Activated CD8-positive, alpha-beta memory T cell treated with anti-CD3 and anti-CD28 coated beads, Interleukin-2, amount 10 ng/mL, durations not matched to agents 7 days and 5 days (primary cell): Measurements from ENCODE around the gene TAP1. TPM values are rescaled to one million over a fixed set of nuclear protein-coding genes. Genes with fewer than 3 reads are reported as not detected.

Experiments used
- ATAC-seq: fragments of 150-1000 bp; cut with Tn5 transposase; one replicate; pipeline ENCODE4 v1.10.0; 2021; ENCODE audit warnings: moderate library complexity
- CTCF ChIA-PET: fragments of 350-600 bp; sonication (Branson Sonifier 250); formaldehyde crosslinking; loops from one replicate; lab custom pipeline; 2021; ENCODE audit warnings: antibody characterized with exemption; lab: Charles Lee
- DNase-seq: peaks from one replicate; pipeline ENCODE4 v3.0.0-alpha.2; 2020
- H3K27ac Mint-ChIP-seq: one replicate; pipeline ENCODE4 v1.8.0; 2021; ENCODE audit warnings: mild to moderate bottlenecking, mixed read lengths
- H3K27me3 Mint-ChIP-seq: one replicate; pipeline ENCODE4 v1.8.0; 2021; ENCODE audit warnings: mixed read lengths
- H3K36me3 Mint-ChIP-seq: one replicate; pipeline ENCODE4 v1.8.0; 2021; ENCODE audit warnings: mild to moderate bottlenecking, mixed read lengths
- H3K4me1 Mint-ChIP-seq: one replicate; pipeline ENCODE4 v1.8.0; 2021; ENCODE audit warnings: mixed read lengths
- H3K4me3 Mint-ChIP-seq: one replicate; pipeline ENCODE4 v1.8.0; 2021; ENCODE audit warnings: mild to moderate bottlenecking, moderate library complexity, mixed read lengths
- H3K9me3 Mint-ChIP-seq: one replicate; pipeline ENCODE4 v1.8.0; 2022; ENCODE audit warnings: low read depth, mixed read lengths
- total RNA-seq, 2 experiments: library from RNA; stranded (reverse); gene quantifications; one replicate each; pipeline ENCODE4 v1.2.3, GENCODE V29; 2021

The TAP1 gene
- total RNA-seq, 2 experiments from 2014 or later: 407 to 417 TPM

DNA sequence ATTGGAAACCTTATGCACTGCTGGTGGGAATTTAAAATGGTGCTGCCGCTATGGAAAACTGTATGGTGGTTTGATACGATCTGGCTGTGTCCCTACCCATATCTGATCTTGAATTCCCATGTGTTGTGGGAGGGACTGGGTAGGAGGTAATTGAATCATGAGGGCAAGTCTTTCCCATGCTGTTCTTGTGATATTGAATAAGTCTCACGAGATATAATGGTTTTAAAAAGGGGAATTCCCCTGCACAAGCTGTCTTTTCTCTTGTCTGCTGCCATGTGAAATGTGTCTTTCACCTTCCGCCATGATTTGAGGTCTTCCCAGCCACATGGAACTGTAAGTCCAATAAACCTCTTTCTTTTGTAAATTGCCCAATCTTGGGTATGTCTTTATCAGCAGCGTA is 19.8 kb downstream of the TAP1 start:
- H3K27ac Mint-ChIP-seq: no peak overlapping the region
- no peak overlapping the region for H3K4me3 Mint-ChIP-seq
- peaks cover 73% of the 10 kb centered on the region for H3K4me1 Mint-ChIP-seq
- CTCF ChIA-PET: interaction anchor here (3.1 kb wide), 1 partner anchor 34 kb away, joined by 16 read pairs; no protein-coding TSS in a partner anchor
- H3K36me3 Mint-ChIP-seq: peaks cover 84% of the 10 kb centered on the region
- ATAC-seq (no peak), DNase-seq (no peak)
- no peaks in the 10 kb centered on the region for H3K27me3 Mint-ChIP-seq
- H3K9me3 Mint-ChIP-seq: no peaks in the 10 kb centered on the region

DNA sequence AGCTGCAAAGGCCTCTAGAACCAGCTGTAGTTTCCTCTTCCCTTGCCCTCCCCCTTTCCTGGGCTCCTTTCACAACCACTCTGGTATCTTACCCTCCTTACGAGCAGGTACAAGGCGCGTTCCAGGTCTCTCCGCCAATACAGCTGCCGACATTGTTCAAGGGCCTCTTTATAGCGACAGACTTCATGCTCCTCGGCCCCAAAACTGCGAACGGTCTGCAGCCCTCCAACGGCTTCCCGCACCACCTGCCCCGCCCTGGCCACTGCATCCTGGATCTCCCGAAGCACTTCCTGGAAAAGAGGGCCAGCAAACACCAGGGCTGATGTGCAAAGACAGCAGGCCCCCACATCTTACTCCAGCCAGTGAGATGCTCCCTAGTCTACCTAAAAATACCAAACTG is 21.0 kb downstream of the TAP1 start:
- Mint-ChIP-seq H3K36me3 (peaks cover 92% of the 10 kb centered on the region), H3K4me1 (peaks cover 81% of the 10 kb centered on the region), H3K27me3 (no peaks in the 10 kb centered on the region), H3K4me3 (no peak overlapping the region), H3K9me3 (no peaks in the 10 kb centered on the region), H3K27ac (no peak overlapping the region)
- no peak for DNase-seq
- ATAC-seq: no peak
- CTCF ChIA-PET: interaction anchor here (0.9 to 1.5 kb wide), 3 partner anchors 11 to 152 kb away, joined by 3 to 5 read pairs (median 4); no protein-coding TSS in a partner anchor

DNA sequence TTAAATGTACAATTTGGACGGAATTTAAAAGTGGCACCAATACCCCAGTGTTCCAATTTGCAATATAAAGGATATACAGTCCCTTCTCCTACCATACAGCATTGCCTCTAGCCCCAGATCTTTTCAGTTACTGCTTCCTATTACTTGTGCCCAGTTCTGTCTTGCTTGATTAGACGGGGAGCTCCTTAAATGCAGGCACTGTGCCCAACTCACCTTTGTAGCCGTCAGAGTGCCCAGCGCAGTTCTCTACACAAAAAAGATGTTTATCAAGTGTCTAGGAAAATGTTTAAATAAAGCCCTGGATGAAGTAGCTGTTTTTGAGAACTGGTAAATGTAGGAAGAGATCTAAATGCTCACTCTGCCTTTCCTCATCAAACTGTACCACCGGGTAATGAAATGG is 22.6 kb downstream of the TAP1 start:
- peaks cover 73% of the 10 kb centered on the region for H3K4me1 Mint-ChIP-seq

DNA sequence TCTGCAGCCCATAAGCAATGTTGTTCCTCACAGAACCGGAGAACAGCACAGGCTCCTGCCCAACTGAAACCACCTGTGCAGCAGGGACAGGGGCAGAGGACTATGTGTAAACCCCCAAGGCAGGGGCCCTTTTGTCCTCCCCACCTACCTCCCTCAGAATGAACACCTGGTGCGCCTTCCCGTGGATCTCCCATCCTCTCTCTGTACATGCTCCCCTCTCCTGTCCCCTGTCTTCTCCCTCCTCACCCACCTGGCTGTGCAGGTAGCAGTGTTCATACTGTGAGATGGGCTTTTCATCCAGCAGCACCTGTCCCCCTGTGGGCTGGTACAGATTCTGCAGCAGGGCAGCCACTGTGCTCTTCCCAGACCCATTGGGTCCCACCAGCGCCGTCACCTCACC is 23.5 kb downstream of the TAP1 start:
- Mint-ChIP-seq H3K4me3 (no peak overlapping the region), H3K27ac (no peak overlapping the region)
- CTCF ChIA-PET: interaction anchor here (1.6 to 3.1 kb wide), 2 partner anchors 8 to 38 kb away, joined by 6 to 20 read pairs; partner anchors contain the start of gene TAP2

More for the DNA sequence above, 22.6 kb downstream of the TAP1 start:
- no peak for DNase-seq
- no peaks in the 10 kb centered on the region for H3K27me3 Mint-ChIP-seq
- H3K9me3 Mint-ChIP-seq: no peaks in the 10 kb centered on the region
- CTCF ChIA-PET: interaction anchor here (1.6 kb wide), 1 partner anchor 37 kb away, joined by 6 read pairs; no protein-coding TSS in a partner anchor
- no peak overlapping the region for H3K4me3 Mint-ChIP-seq
- ATAC-seq: no peak
- H3K36me3 Mint-ChIP-seq: peaks cover 79% of the 10 kb centered on the region
- H3K27ac Mint-ChIP-seq: no peak overlapping the region

DNA sequence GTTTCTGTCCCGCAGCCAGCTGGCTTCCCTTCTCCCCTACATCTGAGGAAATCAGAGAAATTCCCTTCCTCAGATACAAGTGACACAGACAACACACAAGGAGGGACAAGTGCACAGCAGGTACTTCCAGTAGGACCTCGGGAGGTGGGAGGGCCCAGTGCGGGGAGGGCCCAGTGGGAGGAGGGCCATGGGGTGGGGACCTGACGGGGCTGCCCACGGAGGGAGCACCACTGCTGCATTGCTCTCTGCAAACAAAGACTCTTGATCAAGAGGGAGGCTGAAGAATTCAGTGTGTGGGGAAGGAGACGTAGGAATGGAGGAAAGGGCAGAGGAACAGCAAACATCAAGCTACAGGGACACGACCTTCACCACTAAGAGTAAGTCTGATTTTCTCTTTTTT is 24.0 kb downstream of the TAP1 start:
- ATAC-seq: no peak
- Mint-ChIP-seq H3K4me1 (peaks cover 58% of the 10 kb centered on the region), H3K27me3 (no peaks in the 10 kb centered on the region), H3K27ac (no peak overlapping the region), H3K4me3 (no peak overlapping the region), H3K36me3 (peaks cover 65% of the 10 kb centered on the region), H3K9me3 (no peaks in the 10 kb centered on the region)
- CTCF ChIA-PET: interaction anchor here (1.2 to 3.1 kb wide), 3 partner anchors 8 to 39 kb away, joined by 4 to 20 read pairs (median 8); partner anchors contain the start of gene TAP2
- no peak for DNase-seq

More for the DNA sequence above, 23.5 kb downstream of the TAP1 start:
- H3K27me3 Mint-ChIP-seq: no peaks in the 10 kb centered on the region
- no peaks in the 10 kb centered on the region for H3K9me3 Mint-ChIP-seq
- peaks cover 70% of the 10 kb centered on the region for H3K36me3 Mint-ChIP-seq
- peaks cover 64% of the 10 kb centered on the region for H3K4me1 Mint-ChIP-seq
- no peak for ATAC-seq
- DNase-seq: no peak

DNA sequence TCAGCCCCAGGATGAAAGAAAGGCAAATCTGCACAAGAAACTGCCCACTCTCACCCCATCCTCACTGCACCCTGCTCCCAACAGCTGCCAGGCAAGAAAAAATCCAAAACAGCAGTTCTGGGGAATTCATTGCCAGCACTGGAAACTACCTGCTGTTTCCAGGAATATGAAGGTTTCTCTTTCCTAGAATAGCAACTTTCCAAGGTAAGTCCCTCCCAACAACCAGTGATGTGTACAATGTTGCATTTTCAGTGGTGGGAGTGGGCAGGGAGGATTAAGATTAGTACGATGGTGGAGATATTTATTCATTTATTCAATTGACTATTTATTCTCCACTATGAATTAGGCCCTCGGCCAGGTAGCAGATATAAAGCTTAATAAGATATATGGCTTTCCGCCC is 26.5 kb downstream of the TAP1 start:
- no peak overlapping the region for H3K27ac Mint-ChIP-seq
- CTCF ChIA-PET: interaction anchor here (1.3 to 3.7 kb wide), 4 partner anchors 11 to 162 kb away, joined by 3 to 27 read pairs (median 14); partner anchors contain the start of gene TAP2
- H3K9me3 Mint-ChIP-seq: no peaks in the 10 kb centered on the region
- no peak for ATAC-seq
- no peaks in the 10 kb centered on the region for H3K27me3 Mint-ChIP-seq
- no peak overlapping the region for H3K4me3 Mint-ChIP-seq
- DNase-seq: no peak
- H3K4me1 Mint-ChIP-seq: peaks cover 35% of the 10 kb centered on the region
- H3K36me3 Mint-ChIP-seq: peaks cover 44% of the 10 kb centered on the region

DNA sequence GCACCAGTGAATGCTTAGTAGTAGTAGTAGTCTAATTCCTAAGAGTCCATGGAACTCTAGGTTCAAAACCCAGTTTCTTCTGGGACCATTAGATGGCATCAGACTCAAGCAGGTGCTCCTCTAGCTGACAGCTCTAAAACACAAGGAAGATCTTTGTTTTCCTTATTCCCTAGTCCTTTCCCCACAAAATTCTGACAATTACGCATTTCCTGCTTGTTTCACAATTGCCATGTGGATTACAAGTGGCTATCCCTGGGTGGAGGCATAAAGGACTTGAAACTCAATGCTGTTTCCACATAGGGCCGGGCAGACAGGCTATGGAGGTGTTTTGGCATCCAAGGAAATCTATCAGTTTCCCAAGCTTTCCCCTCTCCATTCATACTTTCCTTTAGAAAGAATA is 27.5 kb downstream of the TAP1 start:
- CTCF ChIA-PET: interaction anchor here (0.9 to 3.7 kb wide), 3 partner anchors 13 to 46 kb away, joined by 4 to 27 read pairs (median 7); partner anchors contain the start of gene TAP2
- ATAC-seq (no peak), DNase-seq (no peak)
- Mint-ChIP-seq H3K27ac (no peak overlapping the region), H3K36me3 (peaks cover 34% of the 10 kb centered on the region), H3K4me3 (no peak overlapping the region), H3K9me3 (no peaks in the 10 kb centered on the region), H3K27me3 (no peaks in the 10 kb centered on the region), H3K4me1 (peaks cover 29% of the 10 kb centered on the region)

DNA sequence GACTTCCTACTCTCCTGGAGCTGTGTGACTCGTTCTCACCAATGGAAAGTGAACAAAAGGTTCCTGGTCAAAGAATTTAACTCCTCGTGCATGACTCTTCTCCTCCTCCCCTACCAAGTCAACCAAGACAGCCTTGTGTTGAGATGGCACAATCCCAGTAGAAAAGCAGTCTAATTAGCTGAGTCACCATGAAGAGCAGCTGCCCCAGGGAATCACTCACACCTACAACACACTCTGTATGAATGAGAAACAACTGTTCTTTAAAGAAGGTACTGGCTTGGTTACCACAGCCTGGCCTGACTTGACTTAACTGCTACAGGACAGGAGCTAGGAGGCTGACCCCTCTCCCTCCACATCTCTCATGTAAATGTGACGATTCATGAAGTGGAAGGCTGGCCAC is 33.8 kb downstream of the TAP1 start:
- CTCF ChIA-PET: interaction anchor here (1.4 to 2.5 kb wide), 5 partner anchors 19 to 72 kb away, joined by 3 to 14 read pairs (median 6); partner anchors contain the start of gene TAP2
- ATAC-seq: no peak
- Mint-ChIP-seq H3K36me3 (no peaks in the 10 kb centered on the region), H3K9me3 (no peaks in the 10 kb centered on the region), H3K4me3 (no peak overlapping the region), H3K27ac (no peak overlapping the region), H3K27me3 (no peaks in the 10 kb centered on the region), H3K4me1 (peaks cover 6% of the 10 kb centered on the region)
- DNase-seq: no peak

DNA sequence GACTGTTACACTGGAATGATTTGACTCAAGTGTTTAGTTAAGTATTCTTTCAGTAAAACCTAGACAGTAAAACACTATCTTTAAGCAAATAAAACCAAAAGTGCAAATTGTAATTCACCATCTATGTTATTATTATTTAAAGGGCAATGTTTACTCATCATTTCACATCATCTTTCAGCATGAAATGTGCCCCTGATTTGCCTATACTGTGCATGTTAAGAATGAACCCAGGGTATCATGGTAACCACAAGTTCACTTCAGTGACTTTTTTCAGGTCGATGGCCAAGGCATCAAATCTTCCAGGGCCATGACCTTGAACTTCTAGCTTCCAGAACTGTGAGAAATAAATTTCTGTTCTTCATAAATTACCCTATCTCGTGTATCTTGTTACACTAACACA is 34.6 kb downstream of the TAP1 start:
- Mint-ChIP-seq H3K36me3 (no peaks in the 10 kb centered on the region), H3K27ac (no peak overlapping the region), H3K4me1 (peaks cover 6% of the 10 kb centered on the region), H3K9me3 (no peaks in the 10 kb centered on the region), H3K27me3 (no peaks in the 10 kb centered on the region), H3K4me3 (no peak overlapping the region)
- ATAC-seq (no peak), DNase-seq (no peak)
- CTCF ChIA-PET: no interaction called here

DNA sequence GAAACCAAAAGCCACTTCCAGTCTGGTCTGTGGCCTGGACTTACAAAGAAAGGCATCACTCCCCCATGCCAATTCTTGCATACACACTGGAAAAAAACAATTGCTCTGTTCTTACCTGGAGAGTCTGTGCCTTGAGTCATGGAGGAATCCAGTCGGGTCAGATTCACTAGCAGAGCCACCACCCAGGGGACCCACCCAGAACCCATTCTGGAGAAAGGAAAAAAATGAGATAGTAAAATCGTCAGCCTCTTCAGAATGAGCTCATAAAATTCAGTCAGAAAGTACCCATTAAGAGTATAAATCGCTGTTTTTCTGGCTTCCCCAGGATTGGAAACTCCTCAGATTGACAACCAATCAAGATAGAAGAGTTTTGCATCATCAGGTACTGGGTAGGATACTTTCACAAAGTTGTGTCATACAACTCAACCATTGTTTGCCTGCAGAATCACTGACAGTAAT is 36.7 kb downstream of the TAP1 start, which contains the start of gene HLA-DOB:
Gene HLA-DOB, minus strand, starts transcription at position 257 of the 459 bp plus-strand sequence. Its CDS starts 51 bp downstream, at position 206.
- CTCF ChIA-PET: no interaction called here
- Mint-ChIP-seq H3K9me3 (no peaks in the 10 kb centered on the region), H3K27ac (no peak within 1 kb of the TSS), H3K36me3 (no peaks in the 10 kb centered on the region), H3K27me3 (no peaks in the 10 kb centered on the region), H3K4me3 (no peak within 1 kb of the TSS), H3K4me1 (peaks cover 6% of the 10 kb centered on the region)
- ATAC-seq (peak; percentile 60), DNase-seq (no peak)

DNA sequence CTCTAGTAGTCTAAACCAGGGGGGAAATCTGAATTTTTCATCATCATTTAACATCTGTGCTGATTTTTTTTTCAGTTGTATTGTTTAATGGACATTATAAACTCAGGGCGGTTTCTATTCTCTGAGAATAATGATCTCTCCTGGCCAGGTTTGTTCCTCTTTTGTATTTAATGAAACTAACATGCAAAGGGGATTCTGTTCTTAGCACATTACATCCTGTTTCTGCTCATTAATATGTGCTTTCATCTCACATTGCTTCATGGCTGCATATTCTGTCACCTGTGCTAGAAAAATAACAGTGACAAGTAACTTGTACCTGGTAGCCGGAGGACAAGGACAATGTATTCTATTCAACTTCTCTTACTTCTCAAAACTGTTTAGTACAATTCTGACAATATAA is 37.5 kb downstream of the TAP1 start:
- no peak for DNase-seq
- peaks cover 6% of the 10 kb centered on the region for H3K4me1 Mint-ChIP-seq
- no peaks in the 10 kb centered on the region for H3K27me3 Mint-ChIP-seq
- H3K9me3 Mint-ChIP-seq: no peaks in the 10 kb centered on the region
- CTCF ChIA-PET: no interaction called here
- ATAC-seq: no peak
- H3K4me3 Mint-ChIP-seq: no peak overlapping the region
- no peak overlapping the region for H3K27ac Mint-ChIP-seq
- H3K36me3 Mint-ChIP-seq: no peaks in the 10 kb centered on the region

DNA sequence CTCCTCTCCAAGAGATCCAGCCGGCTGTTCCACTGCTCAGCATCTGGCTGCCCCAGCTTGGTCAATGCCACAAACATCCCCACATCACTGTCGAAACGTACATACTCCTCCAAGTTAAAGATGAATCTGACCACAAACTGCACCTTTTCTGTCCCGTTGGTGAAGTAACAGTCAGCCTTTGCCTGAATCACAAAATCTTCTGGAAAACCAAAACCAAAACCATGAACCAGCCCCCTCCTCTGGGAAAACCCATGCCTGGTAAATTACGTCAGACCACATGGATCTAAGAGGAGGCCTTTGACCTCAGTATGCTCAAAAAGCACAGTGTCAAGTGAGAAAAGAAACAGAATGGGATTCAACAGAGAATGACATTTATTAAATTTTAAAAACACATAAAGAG is 38.4 kb downstream of the TAP1 start:
- Mint-ChIP-seq H3K27ac (no peak overlapping the region), H3K4me1 (peaks cover 6% of the 10 kb centered on the region), H3K27me3 (no peaks in the 10 kb centered on the region), H3K36me3 (no peaks in the 10 kb centered on the region), H3K4me3 (no peak overlapping the region), H3K9me3 (no peaks in the 10 kb centered on the region)
- CTCF ChIA-PET: no interaction called here
- ATAC-seq: no peak
- DNase-seq: no peak

DNA sequence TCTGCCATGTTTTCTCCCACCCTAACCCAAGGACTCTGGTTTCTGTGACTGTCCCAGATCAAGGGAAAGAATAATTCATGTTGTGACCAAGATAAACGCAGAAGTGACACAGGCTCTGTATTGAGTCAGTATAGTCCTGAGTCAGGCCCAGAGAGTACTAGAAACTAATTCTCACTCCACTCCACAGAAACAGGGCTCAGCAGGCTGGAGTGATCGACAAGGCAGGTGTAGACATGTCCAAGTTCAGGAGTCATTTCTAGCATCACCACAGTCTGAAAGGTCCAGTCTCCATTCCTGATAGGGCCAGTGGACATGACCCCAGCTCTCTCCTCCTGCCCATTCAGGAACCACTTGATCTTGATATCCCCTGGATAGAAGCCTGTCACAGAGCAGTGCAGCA is 39.4 kb downstream of the TAP1 start:
- CTCF ChIA-PET: interaction anchor here (2.0 kb wide), 1 partner anchor 24 kb away, joined by 6 read pairs; the partner anchor contains the start of gene TAP2
- Mint-ChIP-seq H3K4me1 (peaks cover 6% of the 10 kb centered on the region), H3K27me3 (no peaks in the 10 kb centered on the region), H3K9me3 (no peaks in the 10 kb centered on the region), H3K4me3 (no peak overlapping the region), H3K27ac (no peak overlapping the region), H3K36me3 (no peaks in the 10 kb centered on the region)
- DNase-seq (no peak), ATAC-seq (no peak)

DNA sequence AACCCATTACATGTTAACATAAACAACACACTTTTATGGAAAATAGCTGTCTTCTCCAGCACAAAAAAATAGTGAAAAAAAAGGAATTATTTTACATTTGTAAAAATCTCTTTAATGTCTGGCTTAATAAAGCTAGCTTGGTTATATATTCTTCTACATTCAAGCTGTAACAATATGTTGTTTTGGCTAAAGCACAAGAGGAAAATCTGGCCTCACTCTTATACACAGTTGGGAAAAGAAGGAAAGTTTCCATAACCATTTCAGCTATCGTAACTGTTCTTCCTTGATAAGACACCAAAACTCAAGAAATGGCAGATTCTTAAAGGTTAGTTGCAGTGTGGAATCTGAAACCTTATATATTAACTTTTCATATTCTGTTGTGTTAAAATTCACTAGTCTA is 44.3 kb downstream of the TAP1 start:
- no peak overlapping the region for H3K27ac Mint-ChIP-seq
- ATAC-seq: no peak
- no peak for DNase-seq
- H3K4me3 Mint-ChIP-seq: no peak overlapping the region
- H3K9me3 Mint-ChIP-seq: no peaks in the 10 kb centered on the region
- peaks cover 22% of the 10 kb centered on the region for H3K27me3 Mint-ChIP-seq
- H3K36me3 Mint-ChIP-seq: no peaks in the 10 kb centered on the region
- CTCF ChIA-PET: interaction anchor here (0.9 to 1.7 kb wide), 6 partner anchors 13 to 395 kb away, joined by 3 to 5 read pairs (median 3); partner anchors contain the start of gene TAP2
- peaks cover 6% of the 10 kb centered on the region for H3K4me1 Mint-ChIP-seq
